ENCODE measurements around the gene ARL3. TPM values are rescaled to one million over a fixed set of nuclear protein-coding genes. Genes with fewer than 3 reads are reported as not detected.

ARL3 gene
- total RNA-seq, 1 experiment from 2014 or later: 13.3 TPM

- H3K4me3 ChIP-seq (replicated peaks in 1 of 2; ENCODE audit: low read depth in 1 of 2, low read length in 2 of 2): no peak overlapping the region
- TF ChIP-seq RAD21 (IDR thresholded peaks at IDR 0.05; ENCODE audit: low read depth) (peak; percentile 75), ZBTB33 (IDR thresholded peaks at IDR 0.05; ENCODE audit: extremely low read depth, insufficient replicate concordance, low read length) (no peak), CTCF (IDR thresholded peaks at IDR 0.05 in 2 of 3, conservative IDR thresholded peaks at IDR 0.05 in 1 of 3; ENCODE audit: borderline replicate concordance in 1 of 3, insufficient read depth in 1 of 3, low read depth in 2 of 3, low read length in 2 of 3) (peak; percentile 62 to 98 (median 95); a peak in 5 of 6 replicates), YY1 (IDR thresholded peaks at IDR 0.05; ENCODE audit: extremely low read depth, insufficient replicate concordance, low read depth, low read length) (no peak)
- ChIA-PET RAD21 (ENCODE audit: low non-redundant PET in 1 of 2, low total read pairs in 2 of 2, uncharacterized antibody in 2 of 2, unreplicated experiment in 2 of 2) (interaction anchor here in 1 of 2 experiments (0.6 kb wide), 1 partner anchor 297 kb away, joined by 3 read pairs; no protein-coding TSS in a partner anchor), POLR2A (interaction anchor here (0.9 kb wide), 1 partner anchor 36 kb away, joined by 3 read pairs; the partner anchor contains the start of genes ARL3 and SFXN2), CTCF (interaction anchor here (0.6 to 3.5 kb wide), 17 partner anchors 9 to 807 kb away, joined by 3 to 40 read pairs (median 4); partner anchors contain the start of genes ACTR1A, ARL3, SFXN2 and SUFU)
- H3K4me1 ChIP-seq (ENCODE audit: control insufficient read depth in 1 of 2, insufficient read depth in 2 of 2, low read length in 2 of 2): peaks cover 3 to 10% of the 10 kb centered on the region in 2 experiments; a peak in 3 of 4 replicates
- no TSS peak for BruUV-seq (replicated peaks)
- ATAC-seq: peak; percentile 98
- no peaks in the 10 kb centered on the region for H3K9me3 ChIP-seq (ENCODE audit: control insufficient read depth in 1 of 2, insufficient read depth in 1 of 2, low read depth in 1 of 2, low read length in 2 of 2)
- peak overlapping the region; percentile 43 for H3K4me2 ChIP-seq (ENCODE audit: low read length)
- H3K9me2 ChIP-seq (ENCODE audit: insufficient read depth): no peaks in the 10 kb centered on the region
- intact Hi-C loops (cut with micrococcal nuclease): no loop called here
- no peak overlapping the region for H2AFZ ChIP-seq (ENCODE audit: low read depth, low read length, poor library complexity, severe bottlenecking)
- DNase-seq (ENCODE audit: low read depth, low spot score): no peak
- H3K27ac ChIP-seq (ENCODE audit: low read depth, low read length): no peak overlapping the region
- H4K20me1 ChIP-seq (ENCODE audit: insufficient read depth): no peaks in the 10 kb centered on the region
- no peak overlapping the region for H3K9ac ChIP-seq (ENCODE audit: low read length)
- H3K27me3 ChIP-seq (ENCODE audit: insufficient read depth, low read length): no peaks in the 10 kb centered on the region
- H3K36me3 ChIP-seq (ENCODE audit: control insufficient read depth in 1 of 2, insufficient read depth in 2 of 2, low read length in 2 of 2): no peaks in the 10 kb centered on the region; a peak in 1 of 4 replicates
- no peaks in the 10 kb centered on the region for H3K79me2 ChIP-seq (ENCODE audit: insufficient read depth, low read length)
Observed at GRCh38 chr10:102678842-102679289, 35.3 kb downstream of the ARL3 start.

All from HCT116 (cell line).